ENCODE results near the gene DLK1. TPM values are rescaled to one million over a fixed set of nuclear protein-coding genes. Genes with fewer than 3 reads are reported as not detected.

The DLK1 gene
- total RNA-seq, 1 donor from 2014 or later = 4.4 TPM

GRCh38 chr14:100749967-100750597, 23.4 kb downstream of the DLK1 start:
- no peaks in the 10 kb centered on the region for H3K27me3 Mint-ChIP-seq (ENCODE audit: low read depth)
- H3K4me1 Mint-ChIP-seq = peaks cover 6% of the 10 kb centered on the region
- H3K9me3 Mint-ChIP-seq = no peaks in the 10 kb centered on the region
- no peak overlapping the region for H3K4me3 Mint-ChIP-seq
- no peak overlapping the region for H3K27ac Mint-ChIP-seq (ENCODE audit: unreplicated experiment)
- no peaks in the 10 kb centered on the region for H3K36me3 Mint-ChIP-seq (ENCODE audit: low read depth)
- TF ChIP-seq, protein P1, sequence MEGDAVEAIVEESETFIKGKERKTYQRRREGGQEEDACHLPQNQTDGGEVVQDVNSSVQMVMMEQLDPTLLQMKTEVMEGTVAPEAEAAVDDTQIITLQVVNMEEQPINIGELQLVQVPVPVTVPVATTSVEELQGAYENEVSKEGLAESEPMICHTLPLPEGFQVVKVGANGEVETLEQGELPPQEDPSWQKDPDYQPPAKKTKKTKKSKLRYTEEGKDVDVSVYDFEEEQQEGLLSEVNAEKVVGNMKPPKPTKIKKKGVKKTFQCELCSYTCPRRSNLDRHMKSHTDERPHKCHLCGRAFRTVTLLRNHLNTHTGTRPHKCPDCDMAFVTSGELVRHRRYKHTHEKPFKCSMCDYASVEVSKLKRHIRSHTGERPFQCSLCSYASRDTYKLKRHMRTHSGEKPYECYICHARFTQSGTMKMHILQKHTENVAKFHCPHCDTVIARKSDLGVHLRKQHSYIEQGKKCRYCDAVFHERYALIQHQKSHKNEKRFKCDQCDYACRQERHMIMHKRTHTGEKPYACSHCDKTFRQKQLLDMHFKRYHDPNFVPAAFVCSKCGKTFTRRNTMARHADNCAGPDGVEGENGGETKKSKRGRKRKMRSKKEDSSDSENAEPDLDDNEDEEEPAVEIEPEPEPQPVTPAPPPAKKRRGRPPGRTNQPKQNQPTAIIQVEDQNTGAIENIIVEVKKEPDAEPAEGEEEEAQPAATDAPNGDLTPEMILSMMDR (conservative IDR thresholded peaks at IDR 0.05) = no peak
- no peak for DNase-seq (ENCODE audit: low read depth, low spot score)

DNA sequence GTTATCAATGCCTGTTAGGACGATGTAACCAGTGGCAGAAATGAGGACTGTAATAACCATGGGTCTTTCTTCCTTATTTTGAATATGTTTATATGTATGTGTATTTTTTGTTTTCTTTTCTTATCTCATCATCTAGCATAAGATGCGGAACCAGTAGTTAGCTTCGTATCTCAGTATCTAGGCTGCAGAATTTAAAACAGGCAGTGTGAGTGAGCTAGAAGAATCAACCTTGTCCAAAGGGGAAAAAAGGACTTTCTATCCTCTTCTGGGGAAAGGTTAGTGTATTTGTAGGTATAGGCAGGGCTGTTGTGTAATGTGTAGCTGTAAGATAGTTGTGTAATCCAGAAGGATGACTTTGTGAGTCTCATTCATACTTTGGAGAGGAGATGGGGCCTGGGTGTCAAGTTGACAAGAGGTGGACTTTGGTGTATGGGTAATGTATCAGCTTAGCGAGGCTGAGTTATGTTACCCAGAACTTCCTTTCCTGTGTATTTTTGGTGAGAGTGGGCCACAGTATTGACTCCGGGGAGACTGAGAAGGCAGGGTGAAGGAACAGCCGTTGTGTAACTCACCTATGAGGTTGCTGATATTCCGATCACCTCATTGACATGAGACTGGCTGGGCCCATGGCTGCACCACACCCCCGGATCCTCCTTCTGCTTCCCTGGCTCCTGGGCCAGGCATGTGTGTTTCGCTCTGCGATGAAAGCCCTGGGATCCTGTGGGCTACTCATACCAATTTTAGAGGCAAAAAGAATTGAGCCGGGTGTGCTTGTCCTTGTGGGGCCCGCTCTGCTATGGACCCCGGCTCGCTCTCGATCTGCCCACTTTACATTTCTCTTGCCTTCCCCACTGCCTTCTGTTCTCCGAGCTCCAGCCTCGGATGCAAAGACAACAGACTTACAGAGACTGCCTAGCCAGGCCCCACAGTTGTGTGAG, 24.3 kb downstream of the DLK1 start:
- no peaks in the 10 kb centered on the region for H3K36me3 Mint-ChIP-seq (ENCODE audit: low read depth)
- H3K9me3 Mint-ChIP-seq = no peaks in the 10 kb centered on the region
- TF ChIP-seq, protein P1 (conservative IDR thresholded peaks at IDR 0.05) = no peak
- no peak overlapping the region for H3K27ac Mint-ChIP-seq (ENCODE audit: unreplicated experiment)
- H3K4me3 Mint-ChIP-seq = no peak overlapping the region
- no peak for DNase-seq (ENCODE audit: low read depth, low spot score)
- peaks cover 6% of the 10 kb centered on the region for H3K4me1 Mint-ChIP-seq
- H3K27me3 Mint-ChIP-seq (ENCODE audit: low read depth) = no peaks in the 10 kb centered on the region

DNA sequence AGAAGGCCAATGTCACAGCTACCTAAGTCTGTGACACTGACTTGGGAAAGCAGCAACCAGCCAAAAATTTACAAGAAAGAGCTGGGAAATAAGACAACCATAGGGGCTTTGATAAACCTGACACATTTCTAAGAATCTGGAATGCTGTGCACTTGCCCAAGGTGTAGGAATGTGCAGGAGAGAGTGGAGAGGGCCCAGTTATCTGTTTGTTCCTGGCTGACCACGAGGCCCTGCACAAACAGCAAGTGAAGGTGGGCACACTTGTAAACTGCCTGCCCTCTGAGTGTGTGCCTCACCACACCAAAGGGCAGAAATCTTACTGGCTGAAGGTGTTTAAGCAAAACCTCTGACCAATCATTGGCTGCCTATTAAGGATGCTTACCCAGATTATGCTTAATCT, 27.3 kb downstream of the DLK1 start:
- no peak for DNase-seq (ENCODE audit: low read depth, low spot score)
- no peak overlapping the region for H3K4me3 Mint-ChIP-seq
- H3K27ac Mint-ChIP-seq (ENCODE audit: unreplicated experiment) = no peak overlapping the region
- no peaks in the 10 kb centered on the region for H3K36me3 Mint-ChIP-seq (ENCODE audit: low read depth)
- H3K9me3 Mint-ChIP-seq = no peaks in the 10 kb centered on the region
- H3K27me3 Mint-ChIP-seq (ENCODE audit: low read depth) = no peaks in the 10 kb centered on the region
- H3K4me1 Mint-ChIP-seq = peaks cover 11% of the 10 kb centered on the region
- TF ChIP-seq, protein P1 (conservative IDR thresholded peaks at IDR 0.05) = no peak

- DNase-seq (ENCODE audit: low read depth, low spot score) = no peak
- H3K36me3 Mint-ChIP-seq (ENCODE audit: low read depth) = no peaks in the 10 kb centered on the region
- H3K27me3 Mint-ChIP-seq (ENCODE audit: low read depth) = no peaks in the 10 kb centered on the region
- peaks cover 25% of the 10 kb centered on the region for H3K4me1 Mint-ChIP-seq
- no peak overlapping the region for H3K4me3 Mint-ChIP-seq
- TF ChIP-seq, protein P1 (conservative IDR thresholded peaks at IDR 0.05) = no peak
- H3K9me3 Mint-ChIP-seq = no peaks in the 10 kb centered on the region
- no peak overlapping the region for H3K27ac Mint-ChIP-seq (ENCODE audit: unreplicated experiment)
These were observed 29.0 kb downstream of the DLK1 start for GRCh38 chr14:100755649-100756048.

- Mint-ChIP-seq H3K4me3 (no peak overlapping the region), H3K27me3 (ENCODE audit: low read depth) (no peaks in the 10 kb centered on the region), H3K4me1 (peaks cover 35% of the 10 kb centered on the region), H3K27ac (ENCODE audit: unreplicated experiment) (no peak overlapping the region), H3K9me3 (no peaks in the 10 kb centered on the region), H3K36me3 (ENCODE audit: low read depth) (no peaks in the 10 kb centered on the region)
- DNase-seq (ENCODE audit: low read depth, low spot score) = no peak
- TF ChIP-seq, protein P1 (conservative IDR thresholded peaks at IDR 0.05) = no peak
These were observed 34.8 kb downstream of the DLK1 start for GRCh38 chr14:100761481-100761880.

Data from neural crest cell (in vitro differentiated cells).